ENCODE measurements around the gene C2orf42. TPM values are rescaled to one million over a fixed set of nuclear protein-coding genes. Genes with fewer than 3 reads are reported as not detected.
"Not testable (repeated sequence)": the region's sequence is repeated elsewhere in the genome, so short reads cannot be mapped to it uniquely, and the experiment has no call there.

Gene C2orf42
- total and polyA plus RNA-seq, 4 experiments from 2014 or later: 22.4 to 47.9 (median 31.6) TPM

- H3K4me3 Mint-ChIP-seq; H3K27me3 Mint-ChIP-seq; H3K36me3 ChIP-seq (ENCODE audit: insufficient read depth, low read length); H3K27me3 ChIP-seq (ENCODE audit: insufficient read depth, low read length); CTCF ChIA-PET (ENCODE audit: partially characterized antibody); H3K9me3 ChIP-seq (ENCODE audit: control insufficient read depth in 1 of 2, low read length in 2 of 2); H3K4me3 ChIP-seq (ENCODE audit: low read length in 2 of 2); H3K27ac Mint-ChIP-seq; H3K9me3 Mint-ChIP-seq; H3K27ac ChIP-seq (ENCODE audit: low read depth, low read length); DNase-seq: not testable (repeated sequence)
- Mint-ChIP-seq H3K36me3 (peaks cover 23 to 24% of the 10 kb centered on the region in 2 donors), H3K4me1 (peaks cover 11 to 24% (median 16%) of the 10 kb centered on the region in 4 donors)
- intact Hi-C loops (cut with micrococcal nuclease): loop anchor here (10.0 kb wide), 1 partner anchor 203 kb away; no protein-coding TSS in a partner anchor
- peaks cover 16% of the 10 kb centered on the region for H3K4me1 ChIP-seq (ENCODE audit: insufficient read depth, low read length)
- POLR2A ChIA-PET (ENCODE audit: partially characterized antibody): interaction anchor here (0.6 to 1.0 kb wide), 3 partner anchors 41 to 241 kb away, joined by 4 to 5 read pairs (median 4); no protein-coding TSS in a partner anchor
Observed at GRCh38 chr2:70148211-70148760, 42.5 kb downstream of the C2orf42 start.

DNA sequence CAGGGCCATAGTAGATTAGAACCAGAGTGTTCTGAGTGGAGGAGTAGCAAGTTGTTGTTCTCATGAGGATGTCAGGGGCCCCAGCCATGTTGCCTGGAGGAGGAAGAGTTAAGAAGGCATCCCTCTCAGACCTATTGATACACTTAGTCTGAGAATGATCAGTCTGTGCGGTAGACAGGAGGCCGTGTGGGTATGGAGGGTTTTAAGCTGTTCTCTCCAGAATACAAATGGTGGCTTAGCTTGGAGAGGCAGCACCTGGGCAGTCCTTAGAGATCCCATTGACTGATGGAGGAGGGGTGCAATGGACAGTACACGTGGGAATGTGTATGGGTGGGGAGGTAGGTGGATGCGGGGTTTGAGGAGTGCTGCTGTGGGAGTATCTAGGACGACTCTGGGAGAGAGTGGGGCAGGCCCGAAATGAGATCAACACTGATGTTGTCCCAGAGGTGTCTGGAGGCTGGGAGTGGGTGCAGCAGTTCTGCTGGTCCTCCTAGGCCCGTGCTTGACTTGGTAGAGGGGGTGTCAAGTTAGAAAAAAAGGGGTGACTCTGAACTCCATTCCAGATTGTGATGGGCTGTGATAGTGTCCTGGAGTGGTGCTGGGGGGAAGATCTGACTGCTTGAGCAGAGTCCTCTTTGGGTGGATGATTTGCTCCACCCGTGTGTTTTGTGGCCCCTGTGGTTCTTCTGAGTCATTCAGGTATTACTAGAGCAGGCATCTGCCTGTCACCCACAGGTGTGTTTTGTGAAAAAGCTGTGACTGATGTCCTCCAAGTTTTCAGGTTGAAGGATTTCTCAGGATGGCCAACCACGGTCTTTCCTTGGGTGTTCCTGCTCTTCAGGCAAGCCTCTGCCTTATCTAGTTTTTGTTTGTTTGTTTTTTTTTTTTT, 44.7 kb downstream of the C2orf42 start:
- intact Hi-C loops (cut with micrococcal nuclease): loop anchor here (10.0 kb wide), 1 partner anchor 201 kb away; no protein-coding TSS in a partner anchor
- Histone ChIP-seq H3K27ac (ENCODE audit: low read depth, low read length) (no peak overlapping the region), H3K4me1 (ENCODE audit: insufficient read depth, low read length) (peaks cover 29% of the 10 kb centered on the region), H3K36me3 (ENCODE audit: insufficient read depth, low read length) (no peaks in the 10 kb centered on the region), H3K27me3 (ENCODE audit: insufficient read depth, low read length) (no peaks in the 10 kb centered on the region), H3K4me3 (ENCODE audit: low read length in 2 of 2) (no peak overlapping the region), H3K9me3 (ENCODE audit: control insufficient read depth in 1 of 2, low read length in 2 of 2) (no peaks in the 10 kb centered on the region)
- ChIA-PET CTCF (ENCODE audit: partially characterized antibody) (interaction anchor here (1.7 to 7.3 kb wide), 2 partner anchors 57 to 233 kb away, joined by 4 to 86 read pairs; partner anchors contain the start of gene MXD1), POLR2A (ENCODE audit: partially characterized antibody) (interaction anchor here (1.3 to 25.9 kb wide), 2 partner anchors 45 to 65 kb away, joined by 3 to 2231 read pairs; partner anchors contain the start of genes C2orf42 and PCBP1)
- H3K27me3 Mint-ChIP-seq: peaks cover 0 to 2% of the 10 kb centered on the region in 2 donors
- DNase-seq: no peak
- peak overlapping the region; percentile 15 to 90 (median 72) for H3K27ac Mint-ChIP-seq
- H3K9me3 Mint-ChIP-seq: peaks cover 0 to 2% (median 0%) of the 10 kb centered on the region in 8 donors
- no peak overlapping the region for H3K4me3 Mint-ChIP-seq
- peaks cover 21 to 41% (median 28%) of the 10 kb centered on the region in 4 donors for H3K4me1 Mint-ChIP-seq
- peaks cover 13 to 21% of the 10 kb centered on the region in 2 donors for H3K36me3 Mint-ChIP-seq

GRCh38 chr2:70145144-70145490, 45.7 kb downstream of the C2orf42 start:
- Histone ChIP-seq H3K36me3 (ENCODE audit: insufficient read depth, low read length) (no peaks in the 10 kb centered on the region), H3K4me1 (ENCODE audit: insufficient read depth, low read length) (peaks cover 39% of the 10 kb centered on the region), H3K27me3 (ENCODE audit: insufficient read depth, low read length) (no peaks in the 10 kb centered on the region), H3K27ac (ENCODE audit: low read depth, low read length) (no peak overlapping the region), H3K4me3 (ENCODE audit: low read length in 2 of 2) (no peak overlapping the region), H3K9me3 (ENCODE audit: control insufficient read depth in 1 of 2, low read length in 2 of 2) (no peaks in the 10 kb centered on the region)
- Mint-ChIP-seq H3K36me3 (peaks cover 9 to 17% of the 10 kb centered on the region in 2 donors), H3K4me3 (no peak overlapping the region), H3K4me1 (peaks cover 29 to 51% (median 37%) of the 10 kb centered on the region in 4 donors), H3K9me3 (peaks cover 0 to 2% (median 0%) of the 10 kb centered on the region in 8 donors), H3K27ac (peak overlapping the region in 6 of 7 donors; percentile 75 to 100 (median 84)), H3K27me3 (peaks cover 0 to 2% of the 10 kb centered on the region in 2 donors)
- no peak for DNase-seq
- intact Hi-C loops (cut with micrococcal nuclease): loop anchor here (10.0 kb wide), 1 partner anchor 200 kb away; no protein-coding TSS in a partner anchor
- ChIA-PET CTCF (ENCODE audit: partially characterized antibody) (interaction anchor here (1.1 to 7.3 kb wide), 6 partner anchors 21 to 232 kb away, joined by 3 to 86 read pairs (median 5); partner anchors contain the start of gene MXD1), POLR2A (ENCODE audit: partially characterized antibody) (interaction anchor here (0.8 to 25.9 kb wide), 7 partner anchors 13 to 256 kb away, joined by 3 to 2231 read pairs (median 6); partner anchors contain the start of genes C2orf42, PCBP1 and PCYOX1)

GRCh38 chr2:70144443-70145143, 46.2 kb downstream of the C2orf42 start:
- H3K4me3 ChIP-seq (ENCODE audit: low read length in 2 of 2): no peak overlapping the region
- peaks cover 44% of the 10 kb centered on the region for H3K4me1 ChIP-seq (ENCODE audit: insufficient read depth, low read length)
- H3K4me3 Mint-ChIP-seq: peak overlapping the region in 1 of 8 donors; percentile 23
- H3K27ac ChIP-seq (ENCODE audit: low read depth, low read length): peak overlapping the region; percentile 97
- peaks cover 0 to 2% of the 10 kb centered on the region in 2 donors for H3K27me3 Mint-ChIP-seq
- H3K36me3 ChIP-seq (ENCODE audit: insufficient read depth, low read length): no peaks in the 10 kb centered on the region
- H3K4me1 Mint-ChIP-seq: peaks cover 31 to 55% (median 41%) of the 10 kb centered on the region in 4 donors
- intact Hi-C loops (cut with micrococcal nuclease): loop anchor here (10.0 kb wide), 1 partner anchor 200 kb away; no protein-coding TSS in a partner anchor
- ChIA-PET POLR2A (ENCODE audit: partially characterized antibody) (interaction anchor here (0.8 to 25.9 kb wide), 9 partner anchors 12 to 255 kb away, joined by 3 to 2231 read pairs (median 11); partner anchors contain the start of genes C2orf42, PCBP1 and PCYOX1), CTCF (ENCODE audit: partially characterized antibody) (interaction anchor here (1.1 to 7.3 kb wide), 8 partner anchors 20 to 231 kb away, joined by 3 to 86 read pairs (median 5); partner anchors contain the start of genes MXD1 and SNRPG)
- DNase-seq: no peak
- H3K36me3 Mint-ChIP-seq: peaks cover 4 to 12% of the 10 kb centered on the region in 2 donors
- H3K9me3 Mint-ChIP-seq: peaks cover 0 to 2% (median 0%) of the 10 kb centered on the region in 8 donors
- H3K27me3 ChIP-seq (ENCODE audit: insufficient read depth, low read length): no peaks in the 10 kb centered on the region
- H3K27ac Mint-ChIP-seq: peak overlapping the region; percentile 77 to 100 (median 99)
- H3K9me3 ChIP-seq (ENCODE audit: control insufficient read depth in 1 of 2, low read length in 2 of 2): no peaks in the 10 kb centered on the region

GRCh38 chr2:70143314-70144150, 47.3 kb downstream of the C2orf42 start:
- no peaks in the 10 kb centered on the region for H3K27me3 ChIP-seq (ENCODE audit: insufficient read depth, low read length)
- H3K36me3 ChIP-seq (ENCODE audit: insufficient read depth, low read length): no peaks in the 10 kb centered on the region
- peaks cover 0 to 2% (median 0%) of the 10 kb centered on the region in 8 donors for H3K9me3 Mint-ChIP-seq
- peak overlapping the region; percentile 97 for H3K27ac ChIP-seq (ENCODE audit: low read depth, low read length)
- intact Hi-C loops (cut with micrococcal nuclease): loop anchor here (2.0 to 10.0 kb wide), 2 partner anchors 149 to 199 kb away; partner anchors contain the start of gene SNRPG
- ChIA-PET CTCF (ENCODE audit: partially characterized antibody) (interaction anchor here (0.7 to 7.3 kb wide), 30 partner anchors 11 to 251 kb away, joined by 3 to 86 read pairs (median 4); partner anchors contain the start of genes C2orf42, MXD1 and SNRPG), POLR2A (ENCODE audit: partially characterized antibody) (interaction anchor here (0.6 to 25.9 kb wide), 38 partner anchors 8 to 986 kb away, joined by 3 to 2231 read pairs (median 5); partner anchors contain the start of genes C2orf42, FAM136A, MCEE and MPHOSPH10)
- H3K4me3 ChIP-seq (ENCODE audit: low read length in 2 of 2): peak overlapping the region in 1 of 2 donors; percentile 67
- H3K36me3 Mint-ChIP-seq: peaks cover 0 to 8% of the 10 kb centered on the region in 2 donors
- H3K9me3 ChIP-seq (ENCODE audit: control insufficient read depth in 1 of 2, low read length in 2 of 2): no peaks in the 10 kb centered on the region
- peaks cover 48% of the 10 kb centered on the region for H3K4me1 ChIP-seq (ENCODE audit: insufficient read depth, low read length)
- peak overlapping the region; percentile 85 to 96 (median 90) for H3K4me3 Mint-ChIP-seq
- peaks cover 0 to 2% of the 10 kb centered on the region in 2 donors for H3K27me3 Mint-ChIP-seq
- peaks cover 34 to 62% (median 47%) of the 10 kb centered on the region in 4 donors for H3K4me1 Mint-ChIP-seq
- peak; percentile 48 to 74 (median 59) for DNase-seq
- H3K27ac Mint-ChIP-seq: peak overlapping the region; percentile 97 to 100 (median 100)
